PFSK-1 (cell line): ENCODE measurements around the gene ECE2.

Source experiments
- FOXP2 ChIP-seq: optimal IDR thresholded peaks from 2 replicates; pipeline ENCODE3; 2011; ENCODE audit warnings: borderline replicate concordance, control low read depth, inconsistent platforms; ENCODE audit not compliant: insufficient read depth; ENCODE audit errors: extremely low read length, extremely low read depth
- POLR2AphosphoS5 ChIP-seq: IDR thresholded peaks from 2 replicates; pipeline ENCODE4 v1.6.1; 2012; ENCODE audit warnings: low read depth, mild to moderate bottlenecking, control low read depth, low read length, moderate library complexity
- REST ChIP-seq, 2 experiments: IDR thresholded peaks; 2 replicates each; pipeline versions ENCODE4 v1.6.1 to v1.8.0; 2011 to 2012; ENCODE audit warnings: low read depth in 2 of 2, low read length in 2 of 2, control low read depth in 1 of 2, inconsistent platforms in 1 of 2, mild to moderate bottlenecking in 1 of 2, moderate library complexity in 1 of 2; ENCODE audit not compliant: insufficient read depth in 1 of 2
- SIN3A ChIP-seq: IDR thresholded peaks from 2 replicates; pipeline ENCODE4 v1.6.1; 2012; ENCODE audit warnings: mild to moderate bottlenecking, low read length, moderate library complexity, borderline replicate concordance; ENCODE audit not compliant: insufficient read depth
- TAF1 ChIP-seq: IDR thresholded peaks from 2 replicates; pipeline ENCODE4 v1.6.1; 2012; ENCODE audit warnings: low read length, control low read depth, borderline replicate concordance; ENCODE audit not compliant: insufficient read depth

ECE2 gene

GRCh38 chr3:184272269-184272668 lies 3.6 kb upstream of the ECE2 start:
- TF ChIP-seq TAF1 (no peak), REST (IDR thresholded peaks at IDR 0.05; ENCODE audit: insufficient read depth in 1 of 2, low read depth in 2 of 2, low read length in 2 of 2) (no peak), SIN3A (no peak), FOXP2 (no peak), POLR2AphosphoS5 (no peak)

- TF ChIP-seq FOXP2 = no peak
- no peak for TF ChIP-seq TAF1
- no peak for TF ChIP-seq SIN3A
- no peak for TF ChIP-seq POLR2AphosphoS5
- no peak for TF ChIP-seq REST (IDR thresholded peaks at IDR 0.05; ENCODE audit: insufficient read depth in 1 of 2, low read depth in 2 of 2, low read length in 2 of 2)
Measured at GRCh38 chr3:184275381-184275701, 481 bp upstream of the ECE2 start.

GRCh38 chr3:184277366-184277765 lies 1.5 kb downstream of the ECE2 start:
- no peak for TF ChIP-seq REST (IDR thresholded peaks at IDR 0.05; ENCODE audit: insufficient read depth in 1 of 2, low read depth in 2 of 2, low read length in 2 of 2)
- no peak for TF ChIP-seq TAF1
- no peak for TF ChIP-seq POLR2AphosphoS5
- TF ChIP-seq FOXP2 = no peak
- TF ChIP-seq SIN3A = no peak

GRCh38 chr3:184282941-184283340 lies 7.1 kb downstream of the ECE2 start:
- TF ChIP-seq REST (IDR thresholded peaks at IDR 0.05; ENCODE audit: insufficient read depth in 1 of 2, low read depth in 2 of 2, low read length in 2 of 2) = no peak
- no peak for TF ChIP-seq TAF1
- TF ChIP-seq POLR2AphosphoS5 = no peak
- TF ChIP-seq SIN3A = no peak
- no peak for TF ChIP-seq FOXP2

GRCh38 chr3:184283681-184284080 lies 7.9 kb downstream of the ECE2 start:
- TF ChIP-seq REST (IDR thresholded peaks at IDR 0.05; ENCODE audit: insufficient read depth in 1 of 2, low read depth in 2 of 2, low read length in 2 of 2) (no peak), SIN3A (no peak), TAF1 (no peak), FOXP2 (no peak), POLR2AphosphoS5 (no peak)
